ENCODE results near the gene ABHD12.

The ABHD12 gene

DNA sequence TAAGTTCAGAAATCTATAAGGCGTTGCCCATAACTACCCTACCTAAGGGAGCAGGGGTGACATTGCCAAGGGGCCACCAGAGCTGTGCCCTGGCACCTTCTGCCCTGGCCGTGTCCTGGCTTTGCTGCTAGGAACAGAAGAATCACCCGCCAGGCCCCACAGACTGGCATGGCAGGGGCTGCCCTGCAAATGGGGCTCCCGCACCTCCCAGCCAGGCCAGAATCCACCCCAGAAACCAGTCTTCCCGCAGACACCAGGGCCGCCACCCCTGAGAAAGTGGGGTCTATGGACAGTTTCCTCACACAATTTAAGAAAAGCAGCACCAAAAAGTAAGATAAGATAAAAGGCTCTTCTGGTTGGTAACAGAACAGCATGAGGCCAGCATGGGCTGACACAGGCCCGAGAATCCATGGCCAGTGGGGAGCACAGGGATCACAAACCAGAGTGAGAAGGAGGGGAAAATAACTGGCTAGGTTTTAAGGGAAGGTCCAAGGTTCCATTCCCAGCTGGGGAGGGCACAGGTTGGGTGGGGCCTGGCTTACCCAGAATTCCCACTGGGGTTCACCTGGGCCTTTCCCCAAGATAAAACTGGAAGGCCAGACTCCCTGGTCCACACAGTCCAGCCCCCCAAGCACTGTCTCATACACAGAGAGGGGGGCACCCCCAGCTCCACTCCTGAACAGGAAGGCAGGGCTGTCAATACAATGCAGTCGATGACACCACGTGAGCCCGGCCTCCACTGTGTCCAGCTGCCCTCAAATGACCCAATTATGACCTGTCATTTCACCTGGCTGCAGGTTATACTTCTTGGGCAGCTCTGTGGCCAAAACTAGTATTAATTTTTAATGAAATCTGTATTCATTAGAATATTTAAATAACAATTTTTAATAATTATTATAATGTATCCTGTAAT lies 83.4 kb downstream of the ABHD12 start:
- Mint-ChIP-seq H3K4me1 (ENCODE audit: low read depth) (peaks cover 13% of the 10 kb centered on the region), H3K27ac (no peak overlapping the region), H3K36me3 (ENCODE audit: low read depth) (peaks cover 7% of the 10 kb centered on the region), H3K27me3 (ENCODE audit: low read depth) (no peaks in the 10 kb centered on the region), H3K4me3 (no peak overlapping the region), H3K9me3 (no peaks in the 10 kb centered on the region)
- DNase-seq (ENCODE audit: low spot score): no peak

DNA sequence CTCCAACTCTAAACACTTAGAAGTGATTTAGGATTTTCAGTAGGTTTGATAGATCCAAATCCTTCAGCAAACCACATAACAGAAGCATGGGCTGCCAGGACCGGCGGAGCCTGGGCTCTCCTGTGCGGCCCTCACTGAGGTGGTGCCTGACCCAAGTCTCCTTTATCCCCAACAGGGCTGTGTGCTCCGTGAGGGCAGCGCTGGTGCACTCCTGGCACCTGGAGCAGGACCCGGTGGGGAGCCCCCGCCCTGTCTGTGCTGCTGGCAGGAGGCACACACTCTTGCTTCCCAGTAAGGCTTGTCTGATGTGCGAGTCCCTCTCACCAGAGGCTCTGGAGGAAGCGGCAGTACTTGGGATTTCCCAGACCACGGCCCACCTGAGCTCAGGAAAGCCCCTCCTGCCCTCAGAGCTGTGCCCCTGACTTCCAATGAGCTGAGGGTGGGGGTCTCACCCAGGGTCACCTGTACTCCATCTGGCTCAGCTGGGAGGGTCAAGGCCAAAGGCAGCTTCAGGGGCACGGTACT lies 86.5 kb downstream of the ABHD12 start:
- Mint-ChIP-seq H3K9me3 (no peaks in the 10 kb centered on the region), H3K4me3 (no peak overlapping the region)

GRCh38 chr20:25303292-25304024 lies 87.2 kb downstream of the ABHD12 start:
- Mint-ChIP-seq H3K4me1 (ENCODE audit: low read depth) (no peaks in the 10 kb centered on the region), H3K27ac (no peak overlapping the region), H3K36me3 (ENCODE audit: low read depth) (peaks cover 4% of the 10 kb centered on the region), H3K9me3 (no peaks in the 10 kb centered on the region), H3K4me3 (no peak overlapping the region), H3K27me3 (ENCODE audit: low read depth) (no peaks in the 10 kb centered on the region)
- DNase-seq (ENCODE audit: low spot score): no peak

More for the DNA sequence above, 86.5 kb downstream of the ABHD12 start:
- H3K27ac Mint-ChIP-seq: no peak overlapping the region
- no peaks in the 10 kb centered on the region for H3K4me1 Mint-ChIP-seq (ENCODE audit: low read depth)
- DNase-seq (ENCODE audit: low spot score): no peak
- peaks cover 4% of the 10 kb centered on the region for H3K36me3 Mint-ChIP-seq (ENCODE audit: low read depth)
- no peaks in the 10 kb centered on the region for H3K27me3 Mint-ChIP-seq (ENCODE audit: low read depth)

DNA sequence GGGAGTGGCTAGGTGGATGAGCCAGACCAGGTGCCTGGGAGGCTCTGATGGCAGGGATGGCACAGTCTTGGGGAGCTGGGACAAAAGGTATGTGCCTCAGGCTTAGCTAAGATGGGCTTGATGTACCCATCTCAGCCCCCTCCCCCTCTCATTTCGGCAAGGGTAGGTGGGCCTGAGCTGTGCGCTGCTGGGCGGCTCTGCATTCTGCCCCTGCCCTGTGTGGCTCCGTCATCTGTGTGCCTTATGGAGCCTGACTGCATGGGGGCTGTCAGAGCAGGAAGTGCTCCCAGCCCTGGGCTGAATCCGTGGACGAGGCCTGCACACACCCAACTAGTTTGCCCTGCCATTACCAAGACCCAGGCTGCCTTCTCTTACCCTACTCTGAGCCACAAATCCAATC lies 88.0 kb downstream of the ABHD12 start:
- no peaks in the 10 kb centered on the region for H3K27me3 Mint-ChIP-seq (ENCODE audit: low read depth)
- H3K27ac Mint-ChIP-seq: no peak overlapping the region
- no peaks in the 10 kb centered on the region for H3K9me3 Mint-ChIP-seq
- no peaks in the 10 kb centered on the region for H3K4me1 Mint-ChIP-seq (ENCODE audit: low read depth)
- no peak overlapping the region for H3K4me3 Mint-ChIP-seq
- no peak for DNase-seq (ENCODE audit: low spot score)
- peaks cover 4% of the 10 kb centered on the region for H3K36me3 Mint-ChIP-seq (ENCODE audit: low read depth)

GRCh38 chr20:25301357-25301920 lies 89.2 kb downstream of the ABHD12 start:
- H3K27ac Mint-ChIP-seq: no peak overlapping the region
- no peak overlapping the region for H3K4me3 Mint-ChIP-seq
- no peaks in the 10 kb centered on the region for H3K27me3 Mint-ChIP-seq (ENCODE audit: low read depth)
- H3K9me3 Mint-ChIP-seq: no peaks in the 10 kb centered on the region
- DNase-seq (ENCODE audit: low spot score): no peak
- H3K4me1 Mint-ChIP-seq (ENCODE audit: low read depth): no peaks in the 10 kb centered on the region
- no peaks in the 10 kb centered on the region for H3K36me3 Mint-ChIP-seq (ENCODE audit: low read depth)

DNA sequence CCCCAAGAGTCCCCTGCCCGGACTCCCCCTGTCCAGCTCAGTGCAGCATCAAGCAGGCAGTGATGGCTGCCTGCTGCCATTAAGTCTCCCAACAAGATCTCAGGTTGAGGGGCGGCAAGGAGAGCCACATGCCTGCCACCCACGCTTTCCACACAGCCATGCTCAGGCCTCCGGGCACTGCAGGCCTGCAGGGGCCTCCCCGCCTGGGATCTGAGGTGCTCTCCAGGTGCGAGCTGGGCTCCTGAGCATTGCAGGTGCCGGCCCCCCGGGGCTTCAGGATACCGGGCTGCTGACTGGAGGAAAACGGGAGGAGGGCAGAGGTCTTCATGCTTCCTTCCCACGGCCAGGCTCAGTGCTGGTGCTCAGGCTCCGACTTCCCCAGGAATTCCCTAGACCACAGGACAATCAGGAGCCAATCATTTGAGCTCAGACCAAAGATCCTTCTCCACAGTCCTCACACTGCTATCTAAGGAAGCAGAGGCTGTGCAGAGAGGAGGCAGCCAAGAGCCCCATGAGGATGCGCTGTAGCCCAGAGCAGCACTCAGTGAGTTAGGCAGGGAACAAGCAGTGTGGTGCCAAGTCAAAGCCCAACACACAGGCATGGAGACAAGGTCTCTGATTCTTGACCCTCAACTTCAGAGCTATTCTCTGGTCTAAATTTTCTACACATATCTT lies 90.0 kb downstream of the ABHD12 start:
- Mint-ChIP-seq H3K4me3 (no peak overlapping the region), H3K9me3 (no peaks in the 10 kb centered on the region), H3K27ac (no peak overlapping the region), H3K27me3 (ENCODE audit: low read depth) (no peaks in the 10 kb centered on the region), H3K36me3 (ENCODE audit: low read depth) (no peaks in the 10 kb centered on the region), H3K4me1 (ENCODE audit: low read depth) (no peaks in the 10 kb centered on the region)
- no peak for DNase-seq (ENCODE audit: low spot score)

DNA sequence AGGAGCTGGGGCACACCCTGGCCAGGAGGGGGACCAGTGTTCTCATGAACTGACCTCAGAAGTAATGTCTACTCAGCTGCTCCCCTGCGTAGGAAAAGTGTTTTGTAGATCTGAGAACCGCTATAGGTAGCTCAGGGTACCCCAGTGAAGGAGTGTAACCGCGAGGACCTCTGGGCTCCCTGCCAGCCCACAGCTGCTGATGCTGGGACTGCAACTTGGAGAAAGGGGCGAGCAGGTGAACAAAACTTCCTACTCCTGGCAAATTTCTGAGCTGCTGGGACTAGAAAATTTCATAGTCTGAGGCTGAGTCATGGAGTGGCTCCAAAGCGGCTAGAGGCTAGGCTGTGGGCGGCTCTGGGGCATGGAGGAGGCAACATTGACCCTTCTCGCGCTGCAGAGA lies 90.8 kb downstream of the ABHD12 start:
- Mint-ChIP-seq H3K4me1 (ENCODE audit: low read depth) (no peaks in the 10 kb centered on the region), H3K4me3 (no peak overlapping the region), H3K27ac (no peak overlapping the region), H3K36me3 (ENCODE audit: low read depth) (no peaks in the 10 kb centered on the region), H3K27me3 (ENCODE audit: low read depth) (no peaks in the 10 kb centered on the region), H3K9me3 (no peaks in the 10 kb centered on the region)
- no peak for DNase-seq (ENCODE audit: low spot score)

DNA sequence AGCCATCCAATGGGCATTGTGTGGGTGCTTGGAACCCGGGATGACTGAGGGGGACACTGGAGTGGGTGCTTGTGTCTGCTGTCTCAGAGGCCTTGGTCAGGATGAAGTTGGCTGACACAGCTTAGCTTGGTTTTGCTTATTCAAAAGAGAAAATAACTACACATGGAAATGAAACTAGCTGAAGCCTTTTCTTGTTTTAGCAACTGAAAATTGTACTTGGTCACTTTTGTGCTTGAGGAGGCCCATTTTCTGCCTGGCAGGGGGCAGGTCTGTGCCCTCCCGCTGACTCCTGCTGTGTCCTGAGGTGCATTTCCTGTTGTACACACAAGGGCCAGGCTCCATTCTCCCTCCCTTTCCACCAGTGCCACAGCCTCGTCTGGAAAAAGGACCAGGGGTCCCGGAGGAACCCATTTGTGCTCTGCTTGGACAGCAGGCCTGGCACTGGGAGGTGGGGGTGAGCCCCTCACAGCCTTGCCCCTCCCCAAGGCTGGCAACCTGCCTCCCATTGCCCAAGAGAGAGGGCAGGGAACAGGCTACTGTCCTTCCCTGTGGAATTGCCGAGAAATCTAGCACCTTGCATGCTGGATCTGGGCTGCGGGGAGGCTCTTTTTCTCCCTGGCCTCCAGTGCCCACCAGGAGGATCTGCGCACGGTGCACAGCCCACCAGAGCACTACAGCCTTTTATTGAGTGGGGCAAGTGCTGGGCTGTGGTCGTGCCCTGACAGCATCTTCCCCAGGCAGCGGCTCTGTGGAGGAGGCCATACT lies 93.3 kb downstream of the ABHD12 start:
- Mint-ChIP-seq H3K27me3 (ENCODE audit: low read depth) (no peaks in the 10 kb centered on the region), H3K4me1 (ENCODE audit: low read depth) (no peaks in the 10 kb centered on the region), H3K9me3 (no peaks in the 10 kb centered on the region), H3K36me3 (ENCODE audit: low read depth) (no peaks in the 10 kb centered on the region), H3K27ac (no peak overlapping the region), H3K4me3 (no peak overlapping the region)
- DNase-seq (ENCODE audit: low spot score): no peak

DNA sequence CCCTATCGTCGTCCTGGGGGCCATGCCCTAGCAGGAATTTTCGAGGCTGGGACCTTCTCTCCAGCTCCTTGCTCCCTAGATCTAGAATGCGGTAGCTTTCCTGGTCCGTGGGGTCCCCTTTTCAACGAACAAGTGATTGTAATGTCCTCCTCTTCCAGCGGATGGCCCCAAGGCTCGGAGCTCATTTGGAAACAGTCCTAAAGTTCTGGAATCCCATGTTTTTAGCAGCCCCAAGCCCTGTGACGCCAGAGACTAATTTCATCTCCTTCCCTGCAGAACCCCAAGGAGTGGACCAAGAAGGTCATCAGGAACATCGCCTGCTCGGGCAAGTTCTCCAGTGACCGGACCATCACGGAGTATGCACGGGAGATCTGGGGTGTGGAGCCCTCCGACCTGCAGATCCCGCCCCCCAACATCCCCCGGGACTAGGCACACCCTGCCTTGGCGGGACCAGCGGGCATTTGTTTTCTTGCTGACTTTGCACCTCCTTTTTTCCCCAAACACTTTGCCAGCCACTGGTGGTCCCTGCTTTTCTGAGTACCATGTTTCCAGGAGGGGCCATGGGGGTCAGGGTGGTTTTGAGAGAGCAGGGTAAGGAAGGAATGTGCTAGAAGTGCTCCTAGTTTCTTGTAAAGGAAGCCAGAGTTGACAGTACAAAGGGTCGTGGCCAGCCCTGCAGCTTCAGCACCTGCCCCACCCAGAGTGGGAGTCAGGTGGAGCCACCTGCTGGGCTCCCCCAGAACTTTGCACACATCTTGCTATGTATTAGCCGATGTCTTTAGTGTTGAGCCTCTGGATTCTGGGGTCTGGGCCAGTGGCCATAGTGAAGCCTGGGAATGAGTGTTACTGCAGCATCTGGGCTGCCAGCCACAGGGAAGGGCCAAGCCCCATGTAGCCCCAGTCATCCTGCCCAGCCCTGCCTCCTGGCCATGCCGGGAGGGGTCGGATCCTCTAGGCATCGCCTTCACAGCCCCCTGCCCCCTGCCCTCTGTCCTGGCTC lies 94.2 kb downstream of the ABHD12 start:
- Mint-ChIP-seq H3K27ac (no peak overlapping the region), H3K27me3 (ENCODE audit: low read depth) (no peaks in the 10 kb centered on the region), H3K9me3 (no peaks in the 10 kb centered on the region), H3K36me3 (ENCODE audit: low read depth) (no peaks in the 10 kb centered on the region), H3K4me3 (no peak overlapping the region), H3K4me1 (ENCODE audit: low read depth) (no peaks in the 10 kb centered on the region)
- no peak for DNase-seq (ENCODE audit: low spot score)

DNA sequence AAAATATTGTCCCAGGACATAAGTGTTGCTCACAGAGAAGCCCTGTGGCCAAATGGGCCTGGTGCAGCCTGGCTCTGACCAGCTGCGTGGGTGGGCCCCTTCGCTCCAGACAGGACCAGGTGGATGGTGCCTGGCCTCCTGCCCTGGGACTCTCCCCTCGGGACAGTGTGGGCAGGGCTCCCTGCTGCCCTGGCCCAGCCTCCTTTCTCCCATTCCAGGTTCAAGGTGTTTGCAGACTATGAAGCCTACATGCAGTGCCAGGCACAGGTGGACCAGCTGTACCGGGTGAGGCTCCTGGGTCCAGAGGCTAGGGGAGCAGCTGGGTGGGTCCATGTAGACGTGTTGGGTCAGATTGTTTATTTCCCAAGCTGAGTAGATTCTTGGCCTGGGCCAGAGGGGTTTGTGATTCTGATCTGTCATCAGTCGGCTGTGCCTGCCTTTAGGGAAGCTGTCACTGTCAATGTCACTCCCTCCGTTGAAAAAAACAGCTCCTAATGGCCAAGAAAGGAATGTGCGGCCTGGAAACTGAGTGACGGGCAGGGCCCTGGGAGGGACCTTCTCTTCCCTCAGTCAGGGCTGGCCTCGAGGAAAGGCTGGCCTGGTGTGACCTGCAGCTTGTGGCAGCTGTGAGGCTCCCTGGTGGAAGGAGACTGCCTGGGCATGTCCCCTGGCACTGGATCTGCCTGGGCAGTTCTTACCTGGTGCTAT lies 95.1 kb downstream of the ABHD12 start:
- H3K27ac Mint-ChIP-seq: no peak overlapping the region
- no peaks in the 10 kb centered on the region for H3K4me1 Mint-ChIP-seq (ENCODE audit: low read depth)
- no peaks in the 10 kb centered on the region for H3K27me3 Mint-ChIP-seq (ENCODE audit: low read depth)
- no peak for DNase-seq (ENCODE audit: low spot score)
- no peak overlapping the region for H3K4me3 Mint-ChIP-seq
- no peaks in the 10 kb centered on the region for H3K9me3 Mint-ChIP-seq
- H3K36me3 Mint-ChIP-seq (ENCODE audit: low read depth): no peaks in the 10 kb centered on the region

GRCh38 chr20:25294459-25295385 lies 95.9 kb downstream of the ABHD12 start:
- Mint-ChIP-seq H3K36me3 (ENCODE audit: low read depth) (no peaks in the 10 kb centered on the region), H3K27ac (no peak overlapping the region)

More at GRCh38 chr20:25294459-25295385, 95.9 kb downstream of the ABHD12 start:
- Mint-ChIP-seq H3K27me3 (ENCODE audit: low read depth) (no peaks in the 10 kb centered on the region), H3K4me3 (no peak overlapping the region), H3K4me1 (ENCODE audit: low read depth) (no peaks in the 10 kb centered on the region), H3K9me3 (no peaks in the 10 kb centered on the region)
- peak; percentile 42 for DNase-seq (ENCODE audit: low spot score)
